OCI-LY7 (cell line): ENCODE results near the gene KDSR. TPM values are rescaled to one million over a fixed set of nuclear protein-coding genes. Genes with fewer than 3 reads are reported as not detected.

Source experiments
- BruUV-seq: library from RNA; stranded (reverse); fragments of 400-500 nt; replicated peaks from 2 replicates; lab custom pipeline; 2021; lab: Mats Ljungman, UMichigan
- CTCF ChIA-PET: fragments of 300-600 bp; sonication (Branson Sonifier 250); formaldehyde crosslinking; loops from one replicate; lab custom pipeline; 2022; ENCODE audit warnings: antibody characterized with exemption; ENCODE audit not compliant: unreplicated experiment; lab: Charles Lee
- POLR2A ChIA-PET: fragments of 300-600 bp; sonication (Branson Sonifier 250); formaldehyde crosslinking; loops from one replicate; lab custom pipeline; 2022; ENCODE audit warnings: antibody characterized with exemption; lab: Charles Lee
- DNase-seq: peaks from one replicate; pipeline ENCODE4 v3.0.0-alpha.2; 2015; ENCODE audit warnings: low spot score
- H2AFZ ChIP-seq: fragments of 200-600 bp; sonication (generic), shearing (Covaris generic); 2 replicates; pipeline ENCODE4 v1.6.1; 2014; ENCODE audit warnings: mild to moderate bottlenecking, antibody characterized with exemption, low read length, moderate library complexity
- H3K27ac ChIP-seq: fragments of 200-600 bp; sonication (generic); 2 replicates; pipeline ENCODE4 v1.5.1; 2014; ENCODE audit warnings: mixed run types, low read depth, mild to moderate bottlenecking, moderate library complexity, low read length, inconsistent platforms; ENCODE audit not compliant: poor library complexity, severe bottlenecking
- H3K36me3 ChIP-seq: fragments of 200-600 bp; sonication (generic); 2 replicates; pipeline ENCODE4 v1.6.1; 2014; ENCODE audit warnings: mild to moderate bottlenecking, antibody characterized with exemption, low read length, moderate library complexity, mixed read lengths; ENCODE audit not compliant: insufficient read depth
- H3K4me1 ChIP-seq: fragments of 200-600 bp; sonication (generic); 2 replicates; pipeline ENCODE4 v1.5.1; 2014; ENCODE audit warnings: mild to moderate bottlenecking, low read length; ENCODE audit not compliant: insufficient read depth, poor library complexity, severe bottlenecking
- H3K4me2 ChIP-seq: fragments of 200-600 bp; sonication (generic); 2 replicates; pipeline ENCODE4 v1.6.1; 2014; ENCODE audit warnings: mild to moderate bottlenecking, low read length
- H3K4me3 ChIP-seq: fragments of 200-600 bp; sonication (generic); 2 replicates; pipeline ENCODE4 v1.5.1; 2014; ENCODE audit warnings: mild to moderate bottlenecking, low read depth, low read length; ENCODE audit not compliant: poor library complexity, severe bottlenecking
- H3K79me2 ChIP-seq: fragments of 200-600 bp; sonication (generic); 2 replicates; pipeline ENCODE4 v1.6.1; 2016; ENCODE audit warnings: low read depth, mild to moderate bottlenecking, low read length, moderate library complexity, mixed read lengths; ENCODE audit not compliant: insufficient read depth
- H3K9me2 ChIP-seq: fragments of 200-600 bp; sonication (generic); 2 replicates; pipeline ENCODE4 v1.6.1; 2016; ENCODE audit warnings: mild to moderate bottlenecking, low read length, mixed read lengths; ENCODE audit not compliant: insufficient read depth
- H3K9me3 ChIP-seq: fragments of 200-600 bp; sonication (generic); 2 replicates; pipeline ENCODE4 v1.6.1; 2014; ENCODE audit warnings: mild to moderate bottlenecking, mixed run types, low read length, mixed read lengths
- H4K20me1 ChIP-seq: fragments of 200-600 bp; sonication (generic); 2 replicates; pipeline ENCODE4 v1.6.1; 2014; ENCODE audit warnings: mild to moderate bottlenecking, antibody characterized with exemption, low read length, moderate library complexity, mixed read lengths; ENCODE audit not compliant: insufficient read depth
- EZH2phosphoT487 ChIP-seq: fragments of 200-600 bp; sonication (generic); IDR thresholded peaks from 2 replicates; pipeline ENCODE4 v1.6.1; 2018; ENCODE audit warnings: low read depth, borderline replicate concordance, mild to moderate bottlenecking, mixed run types, antibody characterized with exemption, low read length, moderate library complexity, mixed read lengths
- intact Hi-C: fragments of 100-400 bp; cut with micrococcal nuclease; formaldehyde crosslinking; loops from one replicate; pipeline ENCODE4 v1.10.0; 2022; ENCODE audit not compliant: unreplicated experiment
- total RNA-seq, 2 experiments: library from RNA; depleted of rRNA in 1 of 2; stranded (reverse); fragments of >200 nt in 1 of 2; shearing (Covaris generic) in 1 of 2; gene quantifications; 2 replicates each; pipeline ENCODE4 v1.2.3, GENCODE V29; 2014 to 2022
- TF ChIP-seq, protein P1 (sequence below): fragments of 200-600 bp; sonication (generic); conservative IDR thresholded peaks from 2 replicates; pipeline ENCODE4 v1.5.1; 2014; ENCODE audit warnings: mild to moderate bottlenecking, antibody characterized with exemption, low read length, moderate library complexity, mixed read lengths

Gene KDSR
- total RNA-seq, 2 experiments from 2014 or later, result 6.5 to 13.4 TPM

- H3K27ac ChIP-seq, result no peak overlapping the region
- peak overlapping the region; percentile 16 for H3K4me3 ChIP-seq
- ChIA-PET CTCF (no interaction called here), POLR2A (interaction anchor here (0.6 kb wide), 1 partner anchor 42 kb away, joined by 3 read pairs; no protein-coding TSS in a partner anchor)
- H4K20me1 ChIP-seq, result no peaks in the 10 kb centered on the region
- H3K36me3 ChIP-seq, result no peaks in the 10 kb centered on the region
- H3K4me2 ChIP-seq, result peak overlapping the region; percentile 76; the same call in 1 of the 2 replicates
- BruUV-seq, result no TSS peak
- H3K9me3 ChIP-seq, result no peaks in the 10 kb centered on the region
- peaks cover 17% of the 10 kb centered on the region for H3K4me1 ChIP-seq
- H3K79me2 ChIP-seq, result no peaks in the 10 kb centered on the region
- no peak overlapping the region for H2AFZ ChIP-seq
- H3K9me2 ChIP-seq, result no peaks in the 10 kb centered on the region
- no peak for TF ChIP-seq EZH2phosphoT487
- TF ChIP-seq, protein P1, sequence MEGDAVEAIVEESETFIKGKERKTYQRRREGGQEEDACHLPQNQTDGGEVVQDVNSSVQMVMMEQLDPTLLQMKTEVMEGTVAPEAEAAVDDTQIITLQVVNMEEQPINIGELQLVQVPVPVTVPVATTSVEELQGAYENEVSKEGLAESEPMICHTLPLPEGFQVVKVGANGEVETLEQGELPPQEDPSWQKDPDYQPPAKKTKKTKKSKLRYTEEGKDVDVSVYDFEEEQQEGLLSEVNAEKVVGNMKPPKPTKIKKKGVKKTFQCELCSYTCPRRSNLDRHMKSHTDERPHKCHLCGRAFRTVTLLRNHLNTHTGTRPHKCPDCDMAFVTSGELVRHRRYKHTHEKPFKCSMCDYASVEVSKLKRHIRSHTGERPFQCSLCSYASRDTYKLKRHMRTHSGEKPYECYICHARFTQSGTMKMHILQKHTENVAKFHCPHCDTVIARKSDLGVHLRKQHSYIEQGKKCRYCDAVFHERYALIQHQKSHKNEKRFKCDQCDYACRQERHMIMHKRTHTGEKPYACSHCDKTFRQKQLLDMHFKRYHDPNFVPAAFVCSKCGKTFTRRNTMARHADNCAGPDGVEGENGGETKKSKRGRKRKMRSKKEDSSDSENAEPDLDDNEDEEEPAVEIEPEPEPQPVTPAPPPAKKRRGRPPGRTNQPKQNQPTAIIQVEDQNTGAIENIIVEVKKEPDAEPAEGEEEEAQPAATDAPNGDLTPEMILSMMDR, result no peak
- intact Hi-C loops, result loop anchor here (5.0 kb wide), 1 partner anchor 111 kb away; no protein-coding TSS in a partner anchor
- DNase-seq, result no peak
These were observed 48.8 kb downstream of the KDSR start for GRCh38 chr18:63317982-63318888.

DNA sequence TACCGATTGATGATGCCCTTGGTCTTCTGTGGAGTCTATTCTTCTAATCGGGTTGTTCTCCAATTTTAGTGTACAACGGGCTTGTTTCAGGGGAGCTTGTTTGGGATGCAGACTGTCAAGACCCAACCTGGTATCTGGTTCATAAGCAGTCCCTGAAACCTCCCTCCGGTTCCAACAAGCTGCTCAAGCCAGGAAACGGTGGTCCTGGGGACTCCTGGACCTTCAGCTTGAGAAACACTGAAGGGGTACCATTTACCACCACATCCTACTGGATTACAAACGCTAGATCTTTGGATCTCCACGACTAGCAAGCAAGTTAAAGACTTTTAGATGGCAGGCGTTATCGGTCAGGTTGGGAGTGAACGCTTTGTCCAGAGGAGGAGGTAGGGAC is 49.5 kb downstream of the KDSR start:
- Histone ChIP-seq H3K4me1 (peaks cover 17% of the 10 kb centered on the region), H4K20me1 (no peaks in the 10 kb centered on the region), H3K4me2 (peak overlapping the region; percentile 76; the same call in 1 of the 2 replicates), H3K27ac (no peak overlapping the region), H3K9me3 (no peaks in the 10 kb centered on the region), H3K4me3 (no peak overlapping the region), H3K36me3 (no peaks in the 10 kb centered on the region), H3K9me2 (no peaks in the 10 kb centered on the region), H3K79me2 (no peaks in the 10 kb centered on the region), H2AFZ (no peak overlapping the region)
- no peak for DNase-seq
- ChIA-PET CTCF (no interaction called here), POLR2A (no interaction called here)
- BruUV-seq, result no TSS peak
- TF ChIP-seq EZH2phosphoT487, result no peak
- TF ChIP-seq, protein P1, result no peak
- intact Hi-C loops, result loop anchor here (5.0 kb wide), 1 partner anchor 110 kb away; no protein-coding TSS in a partner anchor
